ENCODE results near the gene GSTA2.
"Not testable (repeated sequence)": the region's sequence is repeated elsewhere in the genome, so short reads cannot be mapped to it uniquely, and the experiment has no call there.

Gene GSTA2

GRCh38 chr6:52763322-52763916 is at the start of gene GSTA2:
Gene GSTA2, minus strand, starts transcription at chr6:52763475. Its CDS starts 5,528 bp downstream, at chr6:52757947.
- not testable (repeated sequence) for H3K27me3 ChIP-seq (ENCODE audit: low read length); H3K9ac ChIP-seq (ENCODE audit: low read length); H3K4me3 ChIP-seq (ENCODE audit: insufficient read depth, low read length, poor library complexity, severe bottlenecking); H3K79me2 ChIP-seq (ENCODE audit: insufficient read depth, low read length); H3K9me3 ChIP-seq (ENCODE audit: insufficient read depth, low read length); H4K20me1 ChIP-seq (ENCODE audit: low read depth, low read length); H3K27ac ChIP-seq (ENCODE audit: low read depth, low read length); H3K36me3 ChIP-seq (ENCODE audit: low read length); H3F3A ChIP-seq (ENCODE audit: insufficient read depth); H2AFZ ChIP-seq (ENCODE audit: low read depth, low read length, severe bottlenecking); H3K9me2 ChIP-seq (replicated peaks; ENCODE audit: insufficient read depth, low read length); H3K4me2 ChIP-seq (ENCODE audit: low read depth, low read length, poor library complexity, severe bottlenecking)

DNA sequence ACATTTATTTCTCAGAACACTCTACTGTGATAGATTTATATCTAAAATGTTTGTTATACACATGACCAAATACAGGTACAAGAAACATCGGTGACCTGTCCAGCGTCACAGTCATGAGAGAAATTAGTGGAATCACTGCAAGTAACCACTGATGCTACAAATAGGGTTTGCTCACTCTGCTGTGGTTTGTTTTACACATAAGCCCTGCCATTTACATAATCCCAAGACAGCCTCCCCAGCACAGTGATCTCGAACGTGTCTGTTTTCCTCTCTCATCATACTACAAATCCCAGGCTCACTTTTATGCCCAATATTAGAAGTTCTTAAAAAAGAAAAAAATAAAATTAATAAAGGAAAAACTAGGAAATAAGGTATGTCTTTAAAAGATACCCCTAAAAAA is 46.5 kb upstream of the GSTA2 start:
- not testable (repeated sequence) for H3K9ac ChIP-seq (ENCODE audit: low read length); H3K9me3 ChIP-seq (ENCODE audit: insufficient read depth, low read length); H3K27ac ChIP-seq (ENCODE audit: low read depth, low read length); H3K36me3 ChIP-seq (ENCODE audit: low read length); H3K9me2 ChIP-seq (replicated peaks; ENCODE audit: insufficient read depth, low read length); H4K20me1 ChIP-seq (ENCODE audit: low read depth, low read length); H3F3A ChIP-seq (ENCODE audit: insufficient read depth); H3K4me3 ChIP-seq (ENCODE audit: insufficient read depth, low read length, poor library complexity, severe bottlenecking); H3K79me2 ChIP-seq (ENCODE audit: insufficient read depth, low read length); H3K27me3 ChIP-seq (ENCODE audit: low read length); H2AFZ ChIP-seq (ENCODE audit: low read depth, low read length, severe bottlenecking); H3K4me2 ChIP-seq (ENCODE audit: low read depth, low read length, poor library complexity, severe bottlenecking)

GRCh38 chr6:52808660-52809059 is 45.4 kb upstream of the GSTA2 start:
- Histone ChIP-seq H3K36me3 (ENCODE audit: low read length) (no peaks in the 10 kb centered on the region), H3K9me2 (replicated peaks; ENCODE audit: insufficient read depth, low read length) (no peaks in the 10 kb centered on the region), H3K27ac (ENCODE audit: low read depth, low read length) (no peak overlapping the region), H3K9me3 (ENCODE audit: insufficient read depth, low read length) (no peaks in the 10 kb centered on the region), H4K20me1 (ENCODE audit: low read depth, low read length) (no peaks in the 10 kb centered on the region), H3K4me2 (ENCODE audit: low read depth, low read length, poor library complexity, severe bottlenecking) (no peak overlapping the region), H3K9ac (ENCODE audit: low read length) (no peak overlapping the region), H3K27me3 (ENCODE audit: low read length) (no peaks in the 10 kb centered on the region), H2AFZ (ENCODE audit: low read depth, low read length, severe bottlenecking) (no peak overlapping the region), H3F3A (ENCODE audit: insufficient read depth) (no peaks in the 10 kb centered on the region), H3K79me2 (ENCODE audit: insufficient read depth, low read length) (no peaks in the 10 kb centered on the region), H3K4me3 (ENCODE audit: insufficient read depth, low read length, poor library complexity, severe bottlenecking) (no peak overlapping the region)
- TF ChIP-seq, protein P1, sequence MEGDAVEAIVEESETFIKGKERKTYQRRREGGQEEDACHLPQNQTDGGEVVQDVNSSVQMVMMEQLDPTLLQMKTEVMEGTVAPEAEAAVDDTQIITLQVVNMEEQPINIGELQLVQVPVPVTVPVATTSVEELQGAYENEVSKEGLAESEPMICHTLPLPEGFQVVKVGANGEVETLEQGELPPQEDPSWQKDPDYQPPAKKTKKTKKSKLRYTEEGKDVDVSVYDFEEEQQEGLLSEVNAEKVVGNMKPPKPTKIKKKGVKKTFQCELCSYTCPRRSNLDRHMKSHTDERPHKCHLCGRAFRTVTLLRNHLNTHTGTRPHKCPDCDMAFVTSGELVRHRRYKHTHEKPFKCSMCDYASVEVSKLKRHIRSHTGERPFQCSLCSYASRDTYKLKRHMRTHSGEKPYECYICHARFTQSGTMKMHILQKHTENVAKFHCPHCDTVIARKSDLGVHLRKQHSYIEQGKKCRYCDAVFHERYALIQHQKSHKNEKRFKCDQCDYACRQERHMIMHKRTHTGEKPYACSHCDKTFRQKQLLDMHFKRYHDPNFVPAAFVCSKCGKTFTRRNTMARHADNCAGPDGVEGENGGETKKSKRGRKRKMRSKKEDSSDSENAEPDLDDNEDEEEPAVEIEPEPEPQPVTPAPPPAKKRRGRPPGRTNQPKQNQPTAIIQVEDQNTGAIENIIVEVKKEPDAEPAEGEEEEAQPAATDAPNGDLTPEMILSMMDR (IDR thresholded peaks at IDR 0.05; ENCODE audit: insufficient read depth, low read length, poor library complexity, severe bottlenecking) = no peak
- no peak for TF ChIP-seq EZH2phosphoT487 (conservative IDR thresholded peaks at IDR 0.05; ENCODE audit: low read length)

DNA sequence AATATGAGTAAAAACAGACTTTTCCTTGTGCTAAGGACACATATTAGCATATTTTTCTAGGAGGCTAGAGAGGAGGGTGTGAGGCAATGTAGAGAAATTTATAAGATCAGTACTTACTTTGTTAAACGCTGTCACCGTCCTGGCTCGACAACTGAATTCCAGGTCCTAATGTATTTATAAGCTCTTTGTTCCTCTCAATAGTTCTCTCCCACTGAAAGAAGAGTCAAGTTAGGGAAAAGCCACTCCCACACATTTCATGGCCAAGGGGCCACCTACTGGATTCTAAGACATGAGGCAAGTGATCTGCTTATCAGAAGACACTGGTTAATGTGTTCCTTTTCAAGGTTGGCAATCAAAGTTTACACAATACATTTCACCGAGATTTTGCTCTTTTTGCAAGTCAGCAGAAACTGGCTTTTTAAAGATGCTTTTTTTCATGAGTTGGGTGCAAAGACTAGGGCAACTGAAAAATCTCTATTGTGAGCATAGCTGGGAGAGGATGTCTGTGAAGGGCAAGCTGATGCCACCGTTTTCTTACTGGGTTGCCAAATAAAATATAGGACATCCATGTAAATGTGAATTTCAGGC is 40.5 kb upstream of the GSTA2 start, which contains the start of gene GSTA1:
GSTA1 (minus strand) TSS at position 149 of the 588 bp plus-strand sequence. CDS start 4,549 bp downstream, outside the sequence.
- not testable (repeated sequence) for H3K4me3 ChIP-seq (ENCODE audit: insufficient read depth, low read length, poor library complexity, severe bottlenecking); H2AFZ ChIP-seq (ENCODE audit: low read depth, low read length, severe bottlenecking); H3K9ac ChIP-seq (ENCODE audit: low read length); H3K27ac ChIP-seq (ENCODE audit: low read depth, low read length); H4K20me1 ChIP-seq (ENCODE audit: low read depth, low read length); H3K79me2 ChIP-seq (ENCODE audit: insufficient read depth, low read length); H3K4me2 ChIP-seq (ENCODE audit: low read depth, low read length, poor library complexity, severe bottlenecking); H3K36me3 ChIP-seq (ENCODE audit: low read length); H3K9me3 ChIP-seq (ENCODE audit: insufficient read depth, low read length); H3F3A ChIP-seq (ENCODE audit: insufficient read depth); H3K9me2 ChIP-seq (replicated peaks; ENCODE audit: insufficient read depth, low read length); H3K27me3 ChIP-seq (ENCODE audit: low read length)

DNA sequence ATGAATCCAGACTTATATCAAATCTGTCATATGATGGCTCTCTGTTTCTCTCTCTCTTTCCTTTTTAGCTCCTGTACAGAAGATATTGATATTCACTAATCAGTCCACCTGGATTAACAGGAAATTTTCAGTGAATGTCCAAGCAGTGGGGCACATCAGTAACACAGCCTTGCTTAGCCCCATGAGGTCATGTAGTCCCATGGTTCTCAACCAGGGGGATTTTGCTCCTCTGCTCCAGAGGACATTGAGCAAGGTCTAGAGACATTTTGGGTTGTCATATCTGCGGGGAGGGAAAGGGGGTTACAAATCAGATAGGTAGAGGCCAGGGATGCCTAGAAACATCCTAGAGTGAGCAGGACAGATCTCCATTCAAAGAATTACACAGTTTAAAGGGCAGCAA is 39.5 kb upstream of the GSTA2 start:
- no peaks in the 10 kb centered on the region for H4K20me1 ChIP-seq (ENCODE audit: low read depth, low read length)
- H3K27ac ChIP-seq (ENCODE audit: low read depth, low read length) = no peak overlapping the region
- no peaks in the 10 kb centered on the region for H3F3A ChIP-seq (ENCODE audit: insufficient read depth)
- no peaks in the 10 kb centered on the region for H3K79me2 ChIP-seq (ENCODE audit: insufficient read depth, low read length)
- no peak overlapping the region for H3K4me3 ChIP-seq (ENCODE audit: insufficient read depth, low read length, poor library complexity, severe bottlenecking)
- TF ChIP-seq, protein P1 (IDR thresholded peaks at IDR 0.05; ENCODE audit: insufficient read depth, low read length, poor library complexity, severe bottlenecking) = no peak
- TF ChIP-seq EZH2phosphoT487 (conservative IDR thresholded peaks at IDR 0.05; ENCODE audit: low read length) = no peak
- H3K9ac ChIP-seq (ENCODE audit: low read length) = no peak overlapping the region
- no peaks in the 10 kb centered on the region for H3K36me3 ChIP-seq (ENCODE audit: low read length)
- no peaks in the 10 kb centered on the region for H3K9me3 ChIP-seq (ENCODE audit: insufficient read depth, low read length)
- no peaks in the 10 kb centered on the region for H3K27me3 ChIP-seq (ENCODE audit: low read length)
- H2AFZ ChIP-seq (ENCODE audit: low read depth, low read length, severe bottlenecking) = no peak overlapping the region
- H3K9me2 ChIP-seq (replicated peaks; ENCODE audit: insufficient read depth, low read length) = no peaks in the 10 kb centered on the region
- H3K4me2 ChIP-seq (ENCODE audit: low read depth, low read length, poor library complexity, severe bottlenecking) = no peak overlapping the region
